Stimulated activated CD4-positive, alpha-beta T cell treated with anti-CD3 and anti-CD28 coated beads, Interleukin-2, amount 100 ng/mL, for 24 hours (primary cell): ENCODE measurements around the gene DPM3.
"Not testable (repeated sequence)": the region's sequence is repeated elsewhere in the genome, so short reads cannot be mapped to it uniquely, and the experiment has no call there.

ENCODE experiments used
- DNase-seq, 2 donors: peaks; one replicate each; pipeline ENCODE4 v3.0.0-alpha.2; 2020

The DPM3 gene

GRCh38 chr1:155139895-155140629 lies at the start of gene DPM3:
DPM3 (minus strand) TSS chr1:155140531; CDS start chr1:155140240, 291 bp downstream.
- DNase-seq, result peak; percentile 92 to 95

GRCh38 chr1:155189926-155190325 lies 49.6 kb upstream of the DPM3 start:
- not testable (repeated sequence) for DNase-seq

DNA sequence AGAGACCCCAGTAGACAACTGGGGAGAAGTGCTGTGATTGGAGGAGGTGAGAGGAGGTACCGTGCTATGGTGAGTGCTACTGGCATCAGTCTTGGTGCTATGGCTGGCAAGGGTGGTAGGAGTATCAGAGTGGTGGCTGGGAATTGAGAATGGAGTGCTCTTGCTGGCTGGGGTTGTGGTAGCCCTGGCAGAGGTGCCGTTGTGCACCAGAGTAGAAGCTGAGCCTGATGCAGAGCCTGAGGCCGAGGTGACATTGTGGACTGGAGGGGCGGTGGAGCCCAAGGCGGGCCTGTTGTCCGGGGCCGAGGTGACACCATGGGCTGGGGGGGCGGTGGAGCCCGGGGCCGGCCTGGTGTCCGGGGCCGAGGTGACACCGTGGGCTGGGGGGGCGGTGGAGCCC lies 47.9 kb upstream of the DPM3 start:
- no peak for DNase-seq

DNA sequence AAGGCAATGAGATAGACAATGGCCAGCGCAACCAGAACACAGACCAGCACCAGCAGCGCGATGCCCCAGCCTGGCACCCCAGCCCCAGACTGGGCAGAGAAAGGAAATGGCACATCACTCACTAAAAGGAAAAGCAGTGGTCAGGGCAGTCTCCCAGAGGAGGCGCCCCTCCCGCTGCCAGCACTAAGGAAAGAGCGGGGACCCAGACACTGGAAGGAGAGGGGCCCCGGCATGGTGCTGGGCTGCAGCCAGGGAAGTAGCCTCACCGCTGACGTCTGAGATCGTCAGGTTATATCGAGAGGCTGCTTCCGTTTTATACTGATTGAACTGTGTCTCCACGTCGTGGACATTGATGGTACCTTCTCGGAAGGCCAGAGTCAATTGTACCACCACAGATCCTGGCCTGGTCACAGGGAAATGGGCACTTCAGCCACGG lies 47.1 kb upstream of the DPM3 start:
- no peak for DNase-seq

GRCh38 chr1:155186794-155187455 lies 46.6 kb upstream of the DPM3 start:
- DNase-seq, result no peak

- DNase-seq, result no peak
Measured at GRCh38 chr1:155186067-155186793, 45.9 kb upstream of the DPM3 start.

- DNase-seq, result no peak
Measured at GRCh38 chr1:155185783-155186066, 45.4 kb upstream of the DPM3 start.

DNA sequence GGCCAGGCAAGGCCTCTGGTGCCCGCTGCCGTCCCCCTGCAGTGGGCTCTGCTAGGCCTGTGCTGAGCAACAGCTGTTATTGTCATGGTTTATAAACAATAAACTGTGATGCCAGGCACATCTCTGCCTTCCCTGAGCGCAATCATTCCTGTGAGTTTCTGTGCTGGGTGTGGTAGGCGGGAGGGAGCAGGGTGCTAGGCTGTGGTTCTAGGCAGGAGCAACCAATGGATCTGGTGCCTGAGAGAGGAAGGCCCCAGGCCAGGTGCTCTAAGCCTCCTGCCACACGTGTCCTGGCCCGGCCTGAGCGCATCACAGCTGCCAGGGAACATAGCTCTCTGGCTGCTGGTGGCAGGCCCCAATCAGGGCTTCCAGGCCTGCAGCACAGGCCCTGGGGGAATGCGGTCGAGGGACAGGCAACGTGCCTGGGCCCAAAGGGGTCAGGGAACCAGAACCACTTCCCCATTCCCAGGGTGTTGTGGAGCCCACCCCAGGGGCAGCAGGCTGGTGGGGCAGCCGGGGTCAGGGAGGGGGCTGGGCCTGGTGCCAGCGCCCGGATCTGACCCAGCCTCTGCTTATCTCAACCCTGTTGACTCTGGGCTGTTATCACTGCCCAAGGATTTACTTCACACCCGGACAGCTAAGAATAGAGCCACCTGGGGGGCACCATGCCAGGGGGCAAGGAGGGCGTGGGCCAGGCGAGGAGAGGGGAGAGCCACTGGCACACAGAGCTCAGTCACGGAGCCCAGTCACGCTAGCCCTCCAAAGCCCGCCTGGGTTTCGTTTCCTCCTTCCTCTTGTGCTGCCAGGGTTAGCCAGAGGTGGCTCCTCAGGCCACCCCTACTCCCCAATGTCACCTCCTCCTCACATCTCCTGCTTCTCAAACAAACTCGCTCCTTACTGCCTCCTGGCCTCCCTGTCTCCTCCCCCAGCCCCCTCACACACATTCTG lies 44.8 kb upstream of the DPM3 start:
- no peak for DNase-seq

- DNase-seq, result no peak
Measured at GRCh38 chr1:155184351-155184811, 44.0 kb upstream of the DPM3 start.

DNA sequence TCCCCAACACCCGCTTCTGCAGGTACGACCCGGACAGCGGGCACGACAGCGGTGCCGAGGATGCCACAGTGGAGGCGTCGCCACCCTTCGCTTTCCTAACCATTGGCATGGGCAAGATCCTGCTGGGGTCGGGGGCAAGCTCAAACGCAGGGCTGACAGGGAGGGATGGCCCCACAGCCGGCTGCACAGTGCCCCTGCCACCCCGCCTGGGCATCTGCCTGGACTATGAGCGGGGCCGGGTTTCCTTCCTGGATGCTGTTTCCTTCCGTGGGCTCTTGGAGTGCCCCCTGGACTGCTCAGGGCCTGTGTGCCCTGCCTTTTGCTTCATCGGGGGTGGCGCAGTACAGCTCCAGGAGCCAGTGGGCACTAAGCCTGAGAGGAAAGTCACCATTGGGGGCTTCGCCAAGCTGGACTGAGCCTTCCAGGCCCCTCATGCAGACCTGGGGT lies 43.5 kb upstream of the DPM3 start:
- no peak for DNase-seq

DNA sequence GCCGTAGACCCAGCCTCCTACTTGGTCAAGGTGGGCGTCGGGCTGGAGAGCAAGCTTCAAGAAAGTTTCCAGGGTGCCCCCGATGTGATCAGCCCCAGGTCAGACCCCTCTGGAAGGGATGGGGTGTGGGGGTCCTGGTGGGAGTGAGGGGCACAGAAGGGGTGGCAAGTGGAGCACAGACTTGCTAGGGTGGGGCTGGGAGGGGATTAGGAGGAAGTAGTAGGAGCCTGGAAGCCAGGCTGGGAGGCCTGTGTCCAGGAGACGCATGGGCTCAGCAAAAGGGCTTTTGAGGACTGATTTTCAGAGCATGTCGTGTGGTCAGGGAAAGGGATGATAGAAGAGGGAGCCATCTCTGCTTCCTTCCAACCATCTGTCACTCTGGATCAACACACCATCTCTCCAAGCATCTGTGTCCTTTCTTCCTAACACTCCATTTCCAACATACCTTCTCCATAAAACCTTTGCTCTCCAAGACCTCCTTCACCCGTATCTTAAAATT lies 41.8 kb upstream of the DPM3 start:
- no peak for DNase-seq

DNA sequence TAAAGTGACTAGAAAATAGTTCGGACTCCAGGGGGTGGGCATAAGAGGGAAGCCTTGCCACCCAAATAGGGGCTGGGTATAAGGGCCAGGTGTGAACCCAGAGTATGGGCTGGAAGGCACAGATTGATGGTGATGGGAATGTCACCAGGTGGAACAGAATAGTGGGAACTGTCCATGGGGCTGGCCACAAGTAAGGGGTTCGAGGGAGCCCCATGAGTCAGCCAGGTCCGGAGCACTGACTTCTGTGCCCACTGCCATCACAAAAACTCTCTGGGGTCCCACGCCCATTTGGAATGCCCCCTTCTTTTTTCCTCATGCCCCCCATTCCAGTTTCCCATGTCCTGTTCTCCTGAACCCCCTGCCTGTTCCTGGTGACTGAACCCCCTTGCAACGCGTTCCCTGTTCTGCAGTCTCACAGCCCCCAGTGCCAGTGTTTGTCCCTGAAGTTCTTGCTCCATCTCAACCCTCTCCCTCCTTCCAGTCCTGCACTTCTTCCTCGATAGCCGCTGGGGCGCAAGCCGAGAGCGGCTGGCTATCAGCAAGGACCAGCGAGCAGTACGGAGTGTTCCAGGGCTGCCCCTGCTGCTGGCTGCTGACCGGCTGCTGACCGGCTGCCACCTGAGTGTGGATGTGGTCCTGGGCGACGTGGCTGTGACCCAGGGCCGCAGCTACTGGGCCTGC lies 41.2 kb upstream of the DPM3 start:
- no peak for DNase-seq

DNA sequence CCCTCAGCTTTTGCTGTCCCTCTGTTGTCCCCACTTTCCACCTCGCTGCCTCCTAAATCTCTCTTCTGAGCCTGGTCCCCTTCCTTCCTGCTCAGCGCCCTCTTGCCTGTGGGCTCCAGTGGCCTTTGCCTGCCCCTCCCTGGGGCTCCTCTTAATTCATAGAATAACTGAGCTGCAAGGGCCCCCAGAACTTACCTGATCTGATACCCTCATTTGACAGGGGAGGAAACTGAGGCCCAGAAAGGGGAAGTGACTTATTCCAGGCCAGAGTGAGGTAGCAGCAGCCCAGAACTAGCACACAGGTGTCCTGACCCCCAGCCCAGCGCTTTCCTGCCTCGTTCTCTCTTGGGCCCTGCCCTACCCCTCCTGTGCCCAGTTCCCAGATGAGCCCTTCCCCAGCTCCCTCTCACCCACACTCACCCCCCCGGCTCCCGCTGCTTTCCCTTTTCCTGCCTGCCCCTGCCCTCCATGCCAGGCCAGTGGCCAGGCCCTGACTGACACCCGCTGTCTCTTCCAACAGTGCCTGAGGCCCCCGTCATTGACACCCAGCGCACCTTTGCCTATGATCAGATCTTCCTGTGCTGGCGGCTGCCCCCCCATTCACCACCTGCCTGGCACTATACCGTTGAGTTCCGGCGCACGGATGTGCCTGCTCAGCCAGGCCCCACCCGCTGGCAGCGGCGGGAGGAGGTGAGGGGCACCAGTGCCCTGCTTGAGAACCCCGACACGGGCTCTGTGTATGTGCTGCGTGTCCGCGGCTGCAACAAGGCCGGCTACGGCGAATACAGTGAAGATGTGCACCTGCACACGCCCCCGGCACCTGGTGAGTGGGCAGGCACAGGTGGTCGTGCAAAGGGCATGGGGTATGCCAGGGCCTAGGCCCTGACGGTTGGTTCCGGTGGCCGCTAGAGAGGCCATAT lies 39.0 kb upstream of the DPM3 start:
- DNase-seq, result no peak

DNA sequence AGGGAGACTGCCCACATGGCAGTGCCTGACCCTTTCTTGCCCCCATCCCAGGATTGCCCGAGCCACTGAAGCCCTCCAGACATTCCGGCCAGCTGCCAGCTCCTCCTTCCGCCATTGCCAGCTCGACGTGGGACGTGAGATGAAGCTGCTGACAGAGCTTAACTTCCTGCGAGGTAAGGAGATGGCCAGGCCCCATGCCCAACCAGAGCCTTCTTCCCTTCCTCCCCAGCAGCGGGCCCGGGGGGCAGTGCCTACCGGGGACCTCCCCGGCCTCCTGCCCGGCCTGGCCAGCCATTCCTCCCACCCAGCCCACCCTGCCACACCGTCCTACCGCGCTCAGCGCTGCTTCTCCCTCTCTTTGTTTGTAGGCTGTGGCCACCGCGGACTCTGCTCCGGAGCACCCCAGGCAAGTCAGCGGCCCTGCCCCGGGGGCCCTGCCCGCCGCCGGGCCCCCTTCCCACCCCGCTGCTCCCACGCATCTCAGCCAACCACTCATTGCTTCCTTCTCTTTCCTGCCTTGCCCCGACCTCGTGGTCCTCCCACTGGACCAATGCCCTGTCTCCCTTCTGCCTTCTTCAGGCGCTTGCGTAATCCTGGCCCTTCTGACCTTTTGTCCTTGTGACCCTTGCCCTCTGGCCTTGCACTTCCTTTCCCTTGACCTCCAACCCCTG lies 38.2 kb upstream of the DPM3 start:
- no peak for DNase-seq

DNA sequence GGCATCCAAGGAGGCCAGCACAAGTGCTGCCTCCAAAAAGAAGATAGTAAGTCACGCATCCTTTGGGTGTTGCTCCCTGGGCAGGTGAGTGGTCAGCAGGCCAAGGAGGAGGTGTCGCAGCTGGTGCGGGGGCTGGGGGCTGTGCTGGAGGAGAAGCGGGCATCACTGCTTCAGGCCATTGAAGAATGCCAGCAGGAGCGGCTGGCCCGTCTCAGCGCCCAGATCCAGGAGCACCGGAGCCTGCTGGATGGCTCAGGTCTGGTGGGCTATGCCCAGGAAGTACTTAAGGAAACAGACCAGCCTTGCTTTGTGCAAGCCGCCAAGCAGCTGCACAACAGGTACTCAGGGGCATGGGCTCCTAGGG lies 37.6 kb upstream of the DPM3 start:
- DNase-seq, result no peak

- no peak for DNase-seq
Measured at GRCh38 chr1:155177192-155177917, 37.0 kb upstream of the DPM3 start.

DNA sequence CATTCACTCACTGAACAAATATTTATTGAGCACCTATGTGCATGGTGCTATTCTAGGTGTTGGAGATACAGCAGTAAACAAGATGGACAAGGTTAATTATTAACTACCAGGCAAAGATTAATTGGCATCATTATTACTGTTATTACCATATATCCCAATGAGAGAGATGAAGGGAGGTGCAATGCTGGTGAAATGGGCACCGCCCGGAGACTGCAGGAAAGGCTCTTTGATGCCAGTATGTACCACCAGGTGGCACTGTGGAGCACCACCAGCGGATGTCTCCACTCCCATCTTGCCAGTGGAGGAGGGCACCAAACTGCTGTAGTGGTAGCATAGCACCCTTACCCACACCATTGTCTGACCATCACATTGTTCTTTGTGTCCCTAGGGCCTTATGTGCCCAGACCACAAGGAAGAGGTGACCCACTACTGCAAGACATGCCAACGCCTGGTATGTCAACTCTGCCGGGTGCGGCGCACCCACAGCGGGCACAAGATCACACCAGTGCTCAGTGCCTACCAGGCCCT lies 36.3 kb upstream of the DPM3 start:
- peak; percentile 91 to 93 for DNase-seq

DNA sequence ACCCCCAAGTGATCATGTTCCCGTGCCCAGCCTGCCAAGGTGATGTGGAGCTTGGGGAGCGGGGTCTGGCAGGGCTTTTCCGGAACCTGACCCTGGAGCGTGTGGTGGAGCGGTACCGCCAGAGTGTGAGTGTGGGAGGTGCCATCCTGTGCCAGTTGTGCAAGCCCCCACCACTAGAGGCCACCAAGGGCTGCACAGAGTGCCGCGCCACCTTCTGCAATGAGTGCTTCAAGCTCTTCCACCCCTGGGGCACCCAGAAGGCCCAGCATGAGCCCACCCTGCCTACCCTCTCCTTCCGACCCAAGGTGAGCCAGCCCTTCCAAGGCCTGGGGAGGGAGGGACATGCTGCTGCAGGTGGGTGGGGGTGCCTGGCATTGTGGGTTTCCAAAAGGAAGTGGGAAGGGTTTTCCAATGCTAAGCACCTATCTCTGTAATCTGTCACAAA lies 35.6 kb upstream of the DPM3 start:
- DNase-seq, result no peak

GRCh38 chr1:155175281-155175926 lies 35.1 kb upstream of the DPM3 start:
- DNase-seq, result no peak
